ENCODE results near the gene GLI2.

Gene GLI2

DNA sequence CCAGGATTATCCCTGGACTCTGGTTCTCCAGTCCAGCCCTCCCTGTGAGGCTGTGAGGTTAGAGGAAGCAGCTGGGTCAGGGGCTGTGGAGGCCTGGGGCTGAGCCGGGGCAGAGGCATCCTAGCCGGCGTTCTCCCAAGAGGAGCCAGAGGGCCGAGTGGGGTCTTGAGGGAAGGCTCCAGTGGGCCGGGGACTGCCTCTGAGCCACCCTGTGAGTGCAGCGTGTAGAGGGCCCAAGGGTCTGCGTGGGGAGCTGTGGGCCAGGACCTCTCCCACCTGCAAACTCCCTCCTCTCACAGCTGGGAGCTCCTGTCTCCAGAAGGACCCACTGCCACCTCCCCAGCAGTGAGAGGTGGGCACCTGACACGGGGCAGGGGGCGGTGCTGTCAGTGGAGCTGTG, 41.0 kb downstream of the GLI2 start:
- TF ChIP-seq ZFX (IDR thresholded peaks at IDR 0.05): no peak
- TF ChIP-seq, protein P1, sequence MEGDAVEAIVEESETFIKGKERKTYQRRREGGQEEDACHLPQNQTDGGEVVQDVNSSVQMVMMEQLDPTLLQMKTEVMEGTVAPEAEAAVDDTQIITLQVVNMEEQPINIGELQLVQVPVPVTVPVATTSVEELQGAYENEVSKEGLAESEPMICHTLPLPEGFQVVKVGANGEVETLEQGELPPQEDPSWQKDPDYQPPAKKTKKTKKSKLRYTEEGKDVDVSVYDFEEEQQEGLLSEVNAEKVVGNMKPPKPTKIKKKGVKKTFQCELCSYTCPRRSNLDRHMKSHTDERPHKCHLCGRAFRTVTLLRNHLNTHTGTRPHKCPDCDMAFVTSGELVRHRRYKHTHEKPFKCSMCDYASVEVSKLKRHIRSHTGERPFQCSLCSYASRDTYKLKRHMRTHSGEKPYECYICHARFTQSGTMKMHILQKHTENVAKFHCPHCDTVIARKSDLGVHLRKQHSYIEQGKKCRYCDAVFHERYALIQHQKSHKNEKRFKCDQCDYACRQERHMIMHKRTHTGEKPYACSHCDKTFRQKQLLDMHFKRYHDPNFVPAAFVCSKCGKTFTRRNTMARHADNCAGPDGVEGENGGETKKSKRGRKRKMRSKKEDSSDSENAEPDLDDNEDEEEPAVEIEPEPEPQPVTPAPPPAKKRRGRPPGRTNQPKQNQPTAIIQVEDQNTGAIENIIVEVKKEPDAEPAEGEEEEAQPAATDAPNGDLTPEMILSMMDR (conservative IDR thresholded peaks at IDR 0.05): no peak
- no peak overlapping the region for H3K27ac ChIP-seq

DNA sequence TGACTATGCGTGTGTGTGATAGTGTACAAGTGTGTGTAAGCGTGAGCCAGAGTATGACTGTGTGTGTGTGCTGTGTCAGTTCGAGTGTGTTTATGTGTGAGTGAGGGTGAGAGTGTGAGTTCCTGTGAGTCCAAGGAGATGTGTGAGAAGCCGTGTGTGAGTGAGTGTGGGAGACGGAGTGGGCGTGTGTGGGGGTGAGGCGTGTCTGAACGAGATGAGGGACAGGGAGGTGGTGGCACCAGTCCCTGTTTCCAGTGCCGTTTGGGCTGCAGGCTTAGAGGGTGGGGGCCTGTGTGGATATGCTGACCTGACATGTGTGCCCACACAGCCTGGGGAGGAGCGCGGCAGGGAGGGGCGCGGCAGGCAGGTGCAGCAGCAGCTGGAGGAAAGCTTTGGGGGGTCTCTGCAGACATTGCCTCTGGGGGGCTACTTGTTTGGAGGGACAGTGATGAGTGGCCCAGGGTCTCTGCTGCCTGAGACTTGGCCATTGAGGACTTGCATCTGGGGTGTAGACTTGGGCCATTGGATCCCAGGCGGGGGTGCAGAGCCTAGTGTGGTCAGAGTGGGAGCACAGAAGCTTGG, 41.6 kb downstream of the GLI2 start:
- no peak overlapping the region for H3K27ac ChIP-seq
- TF ChIP-seq, protein P1 (conservative IDR thresholded peaks at IDR 0.05): no peak
- no peak for TF ChIP-seq ZFX (IDR thresholded peaks at IDR 0.05)

DNA sequence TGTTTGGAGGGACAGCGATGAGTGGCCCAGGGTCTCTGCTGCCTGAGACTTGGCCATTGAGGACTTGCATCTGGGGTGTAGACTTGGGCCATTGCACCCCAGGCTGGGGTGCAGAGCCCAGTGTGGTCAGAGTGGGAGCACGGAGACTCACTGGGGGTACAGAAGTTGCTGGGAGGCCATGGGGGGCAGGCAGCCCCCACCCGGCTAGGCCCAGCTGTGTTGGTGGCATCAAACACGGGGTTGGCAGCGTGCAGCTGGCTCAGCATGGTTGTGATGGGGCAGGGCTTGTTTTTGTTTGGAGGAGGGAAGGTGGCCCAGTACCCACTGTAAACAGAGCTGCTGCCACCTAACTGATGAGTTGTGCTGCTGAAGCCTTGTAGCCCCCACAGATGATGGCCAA, 42.1 kb downstream of the GLI2 start:
- no peak overlapping the region for H3K27ac ChIP-seq
- no peak for TF ChIP-seq ZFX (IDR thresholded peaks at IDR 0.05)
- TF ChIP-seq, protein P1 (conservative IDR thresholded peaks at IDR 0.05): no peak

GRCh38 chr2:120778244-120778643, 42.6 kb downstream of the GLI2 start:
- TF ChIP-seq, protein P1 (conservative IDR thresholded peaks at IDR 0.05): no peak
- TF ChIP-seq ZFX (IDR thresholded peaks at IDR 0.05): no peak
- no peak overlapping the region for H3K27ac ChIP-seq

- TF ChIP-seq, protein P1 (conservative IDR thresholded peaks at IDR 0.05): no peak
- TF ChIP-seq ZFX (IDR thresholded peaks at IDR 0.05): no peak
These were observed 44.2 kb downstream of the GLI2 start for GRCh38 chr2:120779781-120780283.

GRCh38 chr2:120780402-120780801, 44.7 kb downstream of the GLI2 start:
- H3K27ac ChIP-seq: no peak overlapping the region
- no peak for TF ChIP-seq ZFX (IDR thresholded peaks at IDR 0.05)
- TF ChIP-seq, protein P1 (conservative IDR thresholded peaks at IDR 0.05): no peak

More at GRCh38 chr2:120779781-120780283, 44.2 kb downstream of the GLI2 start:
- no peak overlapping the region for H3K27ac ChIP-seq

GRCh38 chr2:120783371-120783791, 47.7 kb downstream of the GLI2 start:
- H3K27ac ChIP-seq: no peak overlapping the region

More at GRCh38 chr2:120783371-120783791, 47.7 kb downstream of the GLI2 start:
- TF ChIP-seq ZFX (IDR thresholded peaks at IDR 0.05): no peak
- TF ChIP-seq, protein P1 (conservative IDR thresholded peaks at IDR 0.05): no peak
